HCT116 (cell line): ENCODE results near the gene SLC25A39. TPM values are rescaled to one million over a fixed set of nuclear protein-coding genes. Genes with fewer than 3 reads are reported as not detected.

Source experiments
- ATAC-seq: fragments of 200-7000 bp; cut with Tn5 transposase; 2 replicates; pipeline ENCODE4 v1.9.1; 2020; ENCODE audit warnings: mild to moderate bottlenecking, moderate library complexity
- BruUV-seq: library from RNA; stranded (reverse); fragments of 400-500 nt; replicated peaks from 2 replicates; lab custom pipeline; 2021; lab: Mats Ljungman, UMichigan
- CTCF ChIA-PET: fragments of 300-600 bp; sonication (Branson Sonifier 250); formaldehyde crosslinking; loops from one replicate; lab custom pipeline; 2021; ENCODE audit warnings: antibody characterized with exemption; lab: Charles Lee
- POLR2A ChIA-PET: fragments of 300-600, 350-600 bp; sonication (Branson Sonifier 250); formaldehyde crosslinking; loops from one replicate; lab custom pipeline; 2021; ENCODE audit warnings: antibody characterized with exemption; lab: Charles Lee
- RAD21 ChIA-PET, 2 experiments: fragments of 300-600 bp; sonication (Branson Sonifier 250); formaldehyde crosslinking; loops; one replicate each; lab custom pipeline; 2023; ENCODE audit warnings: low total read pairs in 2 of 2; ENCODE audit not compliant: uncharacterized antibody in 2 of 2, unreplicated experiment in 2 of 2, low non-redundant PET in 1 of 2; lab: Charles Lee
- DNase-seq: peaks from one replicate; pipeline ENCODE4 v3.0.0-alpha.2; 2010; ENCODE audit warnings: low read depth, low spot score
- H2AFZ ChIP-seq: fragments of 200-600 bp; shearing (Covaris generic), sonication (generic); 2 replicates; pipeline ENCODE4 v1.6.1; 2017; ENCODE audit warnings: low read depth, mixed run types, mixed read lengths, antibody characterized with exemption, low read length; ENCODE audit not compliant: poor library complexity, severe bottlenecking
- H3K27ac ChIP-seq: 2 replicates; pipeline ENCODE4 v1.5.1; 2012; ENCODE audit warnings: low read depth, low read length
- H3K27me3 ChIP-seq: fragments of 200-600 bp; sonication (generic); 2 replicates; pipeline ENCODE4 v1.6.1; 2016; ENCODE audit warnings: mixed run types, low read length, mixed read lengths; ENCODE audit not compliant: insufficient read depth
- H3K36me3 ChIP-seq, 2 experiments: fragments of 200-500 bp in 1 of 2; fragments of 200-600 bp in 1 of 2; sonication (Bioruptor generic) in 1 of 2; sonication (generic) in 1 of 2; 2 replicates each; pipeline versions ENCODE4 v1.5.1 to v1.6.1; 2014 to 2016; ENCODE audit warnings: low read length in 2 of 2, inconsistent platforms in 1 of 2, mixed read lengths in 1 of 2, mixed run types in 1 of 2; ENCODE audit not compliant: insufficient read depth in 2 of 2, control insufficient read depth in 1 of 2
- H3K4me1 ChIP-seq, 2 experiments: fragments of 200-600 bp in 1 of 2; sonication (generic) in 1 of 2; 2 replicates each; pipeline versions ENCODE4 v1.5.1 to v1.6.1; 2012 to 2017; ENCODE audit warnings: low read length in 2 of 2, inconsistent platforms in 1 of 2, mild to moderate bottlenecking in 1 of 2, mixed read lengths in 1 of 2, mixed run types in 1 of 2, moderate library complexity in 1 of 2; ENCODE audit not compliant: insufficient read depth in 2 of 2, control insufficient read depth in 1 of 2
- H3K4me2 ChIP-seq: fragments of 200-600 bp; sonication (generic); 2 replicates; pipeline ENCODE4 v1.6.1; 2017; ENCODE audit warnings: mixed run types, low read length, mixed read lengths
- H3K4me3 ChIP-seq, 2 experiments: fragments of 200-600 bp in 1 of 2; sonication (generic) in 1 of 2; replicated peaks in 1 of 2; 2 replicates each; pipeline ENCODE4 v1.5.1; 2011 to 2016; ENCODE audit warnings: low read length in 2 of 2, control low read depth in 1 of 2, low read depth in 1 of 2, mild to moderate bottlenecking in 1 of 2, mixed read lengths in 1 of 2, mixed run types in 1 of 2
- H3K79me2 ChIP-seq: fragments of 200-600 bp; sonication (generic); 2 replicates; pipeline ENCODE4 v1.6.1; 2017; ENCODE audit warnings: mild to moderate bottlenecking, mixed run types, low read length, moderate library complexity, mixed read lengths; ENCODE audit not compliant: insufficient read depth
- H3K9ac ChIP-seq: fragments of 200-600 bp; sonication (generic); 2 replicates; pipeline ENCODE4 v1.6.1; 2016; ENCODE audit warnings: low read length, mixed read lengths
- H3K9me2 ChIP-seq: fragments of 200-600 bp; sonication (generic), shearing (Covaris generic); 2 replicates; pipeline ENCODE4 v1.6.1; 2017; ENCODE audit warnings: mixed run types, mild to moderate bottlenecking, moderate library complexity; ENCODE audit not compliant: insufficient read depth
- H3K9me3 ChIP-seq, 2 experiments: fragments of 200-500 bp in 1 of 2; fragments of 200-600 bp in 1 of 2; sonication (Bioruptor generic) in 1 of 2; sonication (generic) in 1 of 2; 2 replicates each; pipeline ENCODE4 v1.6.1; 2014 to 2017; ENCODE audit warnings: low read length in 2 of 2, mixed read lengths in 2 of 2, inconsistent platforms in 1 of 2, low read depth in 1 of 2, mild to moderate bottlenecking in 1 of 2, mixed run types in 1 of 2, moderate library complexity in 1 of 2; ENCODE audit not compliant: control insufficient read depth in 1 of 2, insufficient read depth in 1 of 2
- H4K20me1 ChIP-seq: fragments of 200-600 bp; sonication (generic), shearing (Covaris generic); 2 replicates; pipeline ENCODE4 v1.6.1; 2017; ENCODE audit warnings: mixed run types, mild to moderate bottlenecking, moderate library complexity; ENCODE audit not compliant: insufficient read depth
- ATF3 ChIP-seq: IDR thresholded peaks from 2 replicates; pipeline ENCODE4 v1.6.1; 2012
- CEBPB ChIP-seq: IDR thresholded peaks from 2 replicates; pipeline ENCODE4 v1.6.1; 2012; ENCODE audit warnings: low read depth
- EGR1 ChIP-seq: IDR thresholded peaks from 2 replicates; pipeline ENCODE4 v1.6.1; 2012; ENCODE audit warnings: low read depth
- EZH2phosphoT487 ChIP-seq: fragments of 200-600 bp; IDR thresholded peaks from 2 replicates; pipeline ENCODE4 v1.6.1; 2018; ENCODE audit warnings: antibody characterized with exemption, borderline replicate concordance
- FOSL1 ChIP-seq: IDR thresholded peaks from 2 replicates; pipeline ENCODE4 v1.6.1; 2012; ENCODE audit warnings: low read depth
- POLR2AphosphoS5 ChIP-seq: IDR thresholded peaks from 2 replicates; pipeline ENCODE4 v1.6.1; 2011; ENCODE audit warnings: mild to moderate bottlenecking, low read depth, low read length, moderate library complexity
- REST ChIP-seq: IDR thresholded peaks from 2 replicates; pipeline ENCODE4 v1.6.1; 2012; ENCODE audit warnings: low read depth
- SRF ChIP-seq: IDR thresholded peaks from 2 replicates; pipeline ENCODE4 v1.6.1; 2012; ENCODE audit warnings: low read depth
- TCF7L2 ChIP-seq: IDR thresholded peaks from 2 replicates; pipeline ENCODE4 v1.7.0; 2011; ENCODE audit warnings: borderline replicate concordance, inconsistent platforms; ENCODE audit not compliant: insufficient read depth, insufficient read length; ENCODE audit errors: extremely low read depth
- YY1 ChIP-seq: IDR thresholded peaks from 2 replicates; pipeline ENCODE4 v1.6.1; 2011; ENCODE audit warnings: low read length, low read depth, moderate library complexity, mild to moderate bottlenecking; ENCODE audit not compliant: insufficient replicate concordance; ENCODE audit errors: extremely low read depth
- ZFX ChIP-seq: fragments of 450-650 bp; IDR thresholded peaks from 2 replicates; pipeline ENCODE4 v1.6.1; 2017
- ZNF274 ChIP-seq: fragments of 200-500 bp; sonication (Bioruptor generic); IDR thresholded peaks from 2 replicates; pipeline ENCODE4 v1.6.1; 2014; ENCODE audit warnings: mild to moderate bottlenecking, low read depth, low read length, inconsistent platforms
- intact Hi-C: fragments of 100-400 bp; cut with micrococcal nuclease; formaldehyde crosslinking; loops from 2 replicates; pipeline ENCODE4 v1.10.0; 2022
- total RNA-seq: library from RNA; stranded (reverse); gene quantifications from one replicate; pipeline ENCODE4 v1.2.1, GENCODE V29; 2021; ENCODE audit not compliant: unreplicated experiment
- TF ChIP-seq, protein P1 (sequence below), 3 experiments: fragments of 200-600 bp in 1 of 3; sonication (generic) in 1 of 3; IDR thresholded peaks in 2 of 3; conservative IDR thresholded peaks in 1 of 3; 2 replicates each; pipeline ENCODE4 v1.5.1; 2012 to 2017; ENCODE audit warnings: low read depth in 2 of 3, low read length in 2 of 3, antibody characterized with exemption in 1 of 3, borderline replicate concordance in 1 of 3, control low read depth in 1 of 3, mild to moderate bottlenecking in 1 of 3, mixed read lengths in 1 of 3, mixed run types in 1 of 3, moderate library complexity in 1 of 3; ENCODE audit not compliant: insufficient read depth in 1 of 3
- TF ChIP-seq, protein P2 (sequence below): IDR thresholded peaks from 2 replicates; pipeline ENCODE4 v1.6.1; 2012

Gene SLC25A39
- total RNA-seq, 1 experiment from 2014 or later, result 326 TPM

DNA sequence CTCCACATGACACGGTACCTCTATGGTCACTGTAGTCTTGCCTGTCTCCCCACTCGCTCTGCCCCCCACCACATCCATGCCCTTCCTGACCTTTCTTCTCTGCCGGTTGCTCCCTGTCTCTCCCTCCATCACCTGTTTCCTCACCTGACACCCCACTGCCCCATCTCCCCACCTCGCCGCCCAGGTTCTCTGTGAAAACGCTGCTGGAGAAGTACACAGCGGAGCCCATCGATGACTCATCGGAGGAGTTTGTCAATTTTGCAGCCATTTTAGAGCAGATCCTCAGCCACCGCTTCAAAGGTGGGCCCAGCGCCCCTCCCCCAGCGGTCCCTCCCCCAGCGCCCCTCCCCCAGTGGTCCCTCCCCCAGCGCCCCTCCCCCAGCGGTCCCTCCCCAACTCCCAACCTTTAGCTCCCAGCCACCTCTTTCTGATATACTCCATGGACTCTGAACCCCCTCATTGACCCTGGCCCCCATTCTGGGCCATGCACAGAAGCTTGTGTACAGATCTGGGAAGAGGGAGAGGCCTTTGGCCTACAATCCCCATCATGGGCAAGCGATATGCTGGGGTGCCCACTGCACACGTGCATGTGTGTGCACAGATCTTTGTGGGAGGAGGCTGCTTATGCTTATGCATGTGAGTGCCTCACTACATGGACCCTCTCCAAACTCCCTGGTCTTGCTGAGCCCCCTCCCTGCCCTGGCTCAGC is 12.1 kb downstream of the SLC25A39 start:
- Histone ChIP-seq H3K4me1 (peaks cover 6 to 59% of the 10 kb centered on the region in 2 experiments; a peak in 3 of 4 replicates), H3K9me2 (no peaks in the 10 kb centered on the region), H3K27ac (no peak overlapping the region), H3K4me3 (no peak overlapping the region), H2AFZ (no peak overlapping the region), H3K79me2 (no peaks in the 10 kb centered on the region), H3K4me2 (no peak overlapping the region), H3K9ac (no peak overlapping the region), H3K27me3 (no peaks in the 10 kb centered on the region), H4K20me1 (no peaks in the 10 kb centered on the region), H3K36me3 (no peaks in the 10 kb centered on the region), H3K9me3 (no peaks in the 10 kb centered on the region)
- TF ChIP-seq ATF3 (no peak), TCF7L2 (no peak), YY1 (no peak), POLR2AphosphoS5 (no peak), ZNF274 (no peak), FOSL1 (no peak), SRF (no peak), EGR1 (no peak), CEBPB (no peak), REST (no peak), EZH2phosphoT487 (no peak), ZFX (no peak)
- TF ChIP-seq, protein P1, sequence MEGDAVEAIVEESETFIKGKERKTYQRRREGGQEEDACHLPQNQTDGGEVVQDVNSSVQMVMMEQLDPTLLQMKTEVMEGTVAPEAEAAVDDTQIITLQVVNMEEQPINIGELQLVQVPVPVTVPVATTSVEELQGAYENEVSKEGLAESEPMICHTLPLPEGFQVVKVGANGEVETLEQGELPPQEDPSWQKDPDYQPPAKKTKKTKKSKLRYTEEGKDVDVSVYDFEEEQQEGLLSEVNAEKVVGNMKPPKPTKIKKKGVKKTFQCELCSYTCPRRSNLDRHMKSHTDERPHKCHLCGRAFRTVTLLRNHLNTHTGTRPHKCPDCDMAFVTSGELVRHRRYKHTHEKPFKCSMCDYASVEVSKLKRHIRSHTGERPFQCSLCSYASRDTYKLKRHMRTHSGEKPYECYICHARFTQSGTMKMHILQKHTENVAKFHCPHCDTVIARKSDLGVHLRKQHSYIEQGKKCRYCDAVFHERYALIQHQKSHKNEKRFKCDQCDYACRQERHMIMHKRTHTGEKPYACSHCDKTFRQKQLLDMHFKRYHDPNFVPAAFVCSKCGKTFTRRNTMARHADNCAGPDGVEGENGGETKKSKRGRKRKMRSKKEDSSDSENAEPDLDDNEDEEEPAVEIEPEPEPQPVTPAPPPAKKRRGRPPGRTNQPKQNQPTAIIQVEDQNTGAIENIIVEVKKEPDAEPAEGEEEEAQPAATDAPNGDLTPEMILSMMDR (IDR thresholded peaks at IDR 0.05 in 2 of 3, conservative IDR thresholded peaks at IDR 0.05 in 1 of 3; ENCODE audit: borderline replicate concordance in 1 of 3, insufficient read depth in 1 of 3, low read depth in 2 of 3, low read length in 2 of 3), result no peak
- TF ChIP-seq, protein P2, sequence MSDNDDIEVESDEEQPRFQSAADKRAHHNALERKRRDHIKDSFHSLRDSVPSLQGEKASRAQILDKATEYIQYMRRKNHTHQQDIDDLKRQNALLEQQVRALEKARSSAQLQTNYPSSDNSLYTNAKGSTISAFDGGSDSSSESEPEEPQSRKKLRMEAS, result no peak
- DNase-seq (no peak), ATAC-seq (no peak)
- ChIA-PET RAD21 (interaction anchor here in 1 of 2 experiments (0.5 kb wide), 1 partner anchor 223 kb away, joined by 3 read pairs; no protein-coding TSS in a partner anchor), CTCF (no interaction called here), POLR2A (no interaction called here)
- BruUV-seq, result no TSS peak
- intact Hi-C loops, result no loop called here
